SK-N-MC (cell line): ENCODE data around the gene XIAP.

ENCODE experiments used
- EZH2 ChIP-seq: fragments of 200-600 bp; sonication (generic); IDR thresholded peaks from one replicate; pipeline ENCODE4 v1.6.1; 2017; ENCODE audit warnings: antibody characterized with exemption
- POLR2AphosphoS5 ChIP-seq: IDR thresholded peaks from 2 replicates; pipeline ENCODE4 v1.6.1; 2012; ENCODE audit warnings: mild to moderate bottlenecking, low read depth, low read length, borderline replicate concordance

- TF ChIP-seq POLR2AphosphoS5: no peak
- no peak for TF ChIP-seq EZH2
Measured at GRCh38 chrX:123918106-123918721, 58.4 kb downstream of the XIAP start.
